ENCODE results near the gene FGR.
A peak's percentile ranks its signal among the peaks of the same experiment; 100 is the strongest.
"Not testable (repeated sequence)": the region's sequence is repeated elsewhere in the genome, so short reads cannot be mapped to it uniquely, and the experiment has no call there.

The FGR gene

GRCh38 chr1:27627061-27627460, 7.9 kb downstream of the FGR start:
- Histone ChIP-seq H3K4me1 (peaks cover 93% of the 10 kb centered on the region), H3K9ac (peak overlapping the region; percentile 17; the same call in 1 of the 2 replicates), H3K4me2 (peak overlapping the region; percentile 71), H4K20me1 (no peaks in the 10 kb centered on the region), H3K4me3 (no peak overlapping the region), H3K27me3 (no peaks in the 10 kb centered on the region), H3K36me3 (no peaks in the 10 kb centered on the region), H3K9me3 (no peaks in the 10 kb centered on the region), H3K27ac (peak overlapping the region; percentile 74; the same call in 1 of the 2 replicates)
- TF ChIP-seq Cebpa-rat (IDR thresholded peaks at IDR 0.05) = no peak

- peak overlapping the region; percentile 71 for H3K4me2 ChIP-seq
- no peaks in the 10 kb centered on the region for H4K20me1 ChIP-seq
- no peaks in the 10 kb centered on the region for H3K36me3 ChIP-seq
- H3K4me1 ChIP-seq = peaks cover 85% of the 10 kb centered on the region
- H3K9me3 ChIP-seq = no peaks in the 10 kb centered on the region
- peak overlapping the region; percentile 17; the same call in 1 of the 2 replicates for H3K9ac ChIP-seq
- no peak for TF ChIP-seq Cebpa-rat (IDR thresholded peaks at IDR 0.05)
- H3K27ac ChIP-seq = peak overlapping the region; percentile 74; the same call in 1 of the 2 replicates
- no peak overlapping the region for H3K4me3 ChIP-seq
- H3K27me3 ChIP-seq = no peaks in the 10 kb centered on the region
These were observed 8.7 kb downstream of the FGR start for GRCh38 chr1:27626031-27626935.

GRCh38 chr1:27624467-27625178, 10.4 kb downstream of the FGR start:
- H3K27me3 ChIP-seq = no peaks in the 10 kb centered on the region
- peaks cover 68% of the 10 kb centered on the region for H3K4me1 ChIP-seq
- no peak for TF ChIP-seq Cebpa-rat (IDR thresholded peaks at IDR 0.05)
- no peaks in the 10 kb centered on the region for H3K36me3 ChIP-seq
- H4K20me1 ChIP-seq = no peaks in the 10 kb centered on the region
- peak overlapping the region; percentile 74 for H3K27ac ChIP-seq
- H3K4me3 ChIP-seq = no peak overlapping the region
- no peaks in the 10 kb centered on the region for H3K9me3 ChIP-seq
- peak overlapping the region; percentile 40; the same call in 1 of the 2 replicates for H3K9ac ChIP-seq
- peak overlapping the region; percentile 71 for H3K4me2 ChIP-seq

- 0 out of 2 replicates have a peak overlapping the region, but pooled peaks have one; percentile 9 for H3K27ac ChIP-seq
- H3K4me3 ChIP-seq = no peak overlapping the region
- H3K4me1 ChIP-seq = peaks cover 62% of the 10 kb centered on the region
- H3K4me2 ChIP-seq = 0 out of 2 replicates have a peak overlapping the region, but pooled peaks have one; percentile 3
- H3K36me3 ChIP-seq = no peaks in the 10 kb centered on the region
- H3K9me3 ChIP-seq = no peaks in the 10 kb centered on the region
- no peak overlapping the region for H3K9ac ChIP-seq
- TF ChIP-seq Cebpa-rat (IDR thresholded peaks at IDR 0.05) = no peak
- H3K27me3 ChIP-seq = no peaks in the 10 kb centered on the region
- H4K20me1 ChIP-seq = no peaks in the 10 kb centered on the region
These were observed 11.4 kb downstream of the FGR start for GRCh38 chr1:27623327-27624212.

GRCh38 chr1:27622828-27623227, 12.2 kb downstream of the FGR start:
- no peaks in the 10 kb centered on the region for H3K27me3 ChIP-seq
- no peak for TF ChIP-seq Cebpa-rat (IDR thresholded peaks at IDR 0.05)
- no peak overlapping the region for H3K4me3 ChIP-seq
- no peaks in the 10 kb centered on the region for H4K20me1 ChIP-seq
- no peak overlapping the region for H3K27ac ChIP-seq
- no peaks in the 10 kb centered on the region for H3K36me3 ChIP-seq
- no peak overlapping the region for H3K9ac ChIP-seq
- peaks cover 62% of the 10 kb centered on the region for H3K4me1 ChIP-seq
- H3K9me3 ChIP-seq = no peaks in the 10 kb centered on the region
- 0 out of 2 replicates have a peak overlapping the region, but pooled peaks have one; percentile 3 for H3K4me2 ChIP-seq

- Histone ChIP-seq H3K4me1 (peaks cover 59% of the 10 kb centered on the region), H3K9me3 (no peaks in the 10 kb centered on the region), H3K27me3 (no peaks in the 10 kb centered on the region), H3K4me2 (no peak overlapping the region), H3K27ac (no peak overlapping the region), H3K36me3 (no peaks in the 10 kb centered on the region), H3K4me3 (no peak overlapping the region), H4K20me1 (no peaks in the 10 kb centered on the region), H3K9ac (no peak overlapping the region)
- no peak for TF ChIP-seq Cebpa-rat (IDR thresholded peaks at IDR 0.05)
These were observed 13.7 kb downstream of the FGR start for GRCh38 chr1:27621051-27621920.

- H4K20me1 ChIP-seq, H3K4me3 ChIP-seq, H3K9ac ChIP-seq, H3K36me3 ChIP-seq, H3K9me3 ChIP-seq, H3K4me2 ChIP-seq, H3K27ac ChIP-seq, H3K27me3 ChIP-seq: not testable (repeated sequence)
- peaks cover 45% of the 10 kb centered on the region for H3K4me1 ChIP-seq
These were observed 15.1 kb downstream of the FGR start for GRCh38 chr1:27619782-27620438.

- Histone ChIP-seq H3K27me3 (no peaks in the 10 kb centered on the region), H4K20me1 (no peaks in the 10 kb centered on the region), H3K4me1 (peaks cover 31% of the 10 kb centered on the region), H3K4me2 (peak overlapping the region; percentile 68), H3K9me3 (no peaks in the 10 kb centered on the region), H3K36me3 (no peaks in the 10 kb centered on the region), H3K9ac (peak overlapping the region; percentile 32; the same call in 1 of the 2 replicates), H3K27ac (peak overlapping the region; percentile 65), H3K4me3 (no peak overlapping the region)
- no peak for TF ChIP-seq Cebpa-rat (IDR thresholded peaks at IDR 0.05)
These were observed 16.5 kb downstream of the FGR start for GRCh38 chr1:27618341-27619082.
